A673 (cell line): ENCODE data around the gene KCNMA1. TPM values are rescaled to one million over a fixed set of nuclear protein-coding genes. Genes with fewer than 3 reads are reported as not detected.

Experiments used
- BruUV-seq: library from RNA; stranded (reverse); fragments of 400-500 nt; replicated peaks from 2 replicates; lab custom pipeline; 2021; lab: Mats Ljungman, UMichigan
- CTCF ChIA-PET: fragments of 300-600 bp; sonication (Branson Sonifier 250); formaldehyde crosslinking; loops from one replicate; lab custom pipeline; 2022; ENCODE audit warnings: antibody characterized with exemption; lab: Charles Lee
- POLR2A ChIA-PET: fragments of 300-600 bp; sonication (Branson Sonifier 250); formaldehyde crosslinking; loops from one replicate; lab custom pipeline; 2022; ENCODE audit warnings: antibody characterized with exemption; ENCODE audit not compliant: low non-redundant PET; lab: Charles Lee
- DNase-seq: peaks from one replicate; pipeline ENCODE4 v3.0.0-alpha.2; 2015; ENCODE audit warnings: low spot score
- H3K27ac ChIP-seq: fragments of 200-600 bp; sonication (generic); 2 replicates; pipeline ENCODE4 v1.5.1; 2016; ENCODE audit warnings: mixed run types, low read depth, mild to moderate bottlenecking, mixed read lengths, antibody characterized with exemption, low read length; ENCODE audit not compliant: poor library complexity, severe bottlenecking
- H3K27me3 ChIP-seq: fragments of 200-600 bp; sonication (generic); replicated peaks from 2 replicates; pipeline ENCODE4 v1.6.1; 2017; ENCODE audit warnings: mixed run types, low read depth, mild to moderate bottlenecking, mixed read lengths, antibody characterized with exemption, low read length; ENCODE audit not compliant: insufficient read depth, poor library complexity
- H3K36me3 ChIP-seq: fragments of 200-600 bp; sonication (generic); 2 replicates; pipeline ENCODE4 v1.6.1; 2016; ENCODE audit warnings: mixed run types, mild to moderate bottlenecking, mixed read lengths, antibody characterized with exemption, low read length; ENCODE audit not compliant: insufficient read depth, poor library complexity, severe bottlenecking
- H3K4me1 ChIP-seq: fragments of 200-600 bp; sonication (generic); 2 replicates; pipeline ENCODE4 v1.6.1; 2017; ENCODE audit warnings: mixed run types, mild to moderate bottlenecking, mixed read lengths, antibody characterized with exemption, low read length; ENCODE audit not compliant: insufficient read depth, poor library complexity, severe bottlenecking
- H3K4me3 ChIP-seq: fragments of 200-600 bp; sonication (generic); 2 replicates; pipeline ENCODE4 v1.5.1; 2016; ENCODE audit warnings: low read depth, mixed run types, mild to moderate bottlenecking, mixed read lengths, low read length; ENCODE audit not compliant: poor library complexity, severe bottlenecking
- H3K9me3 ChIP-seq: fragments of 200-600 bp; sonication (generic); 2 replicates; pipeline ENCODE4 v1.6.1; 2016; ENCODE audit warnings: mixed run types, low read depth, mild to moderate bottlenecking, mixed read lengths, antibody characterized with exemption, low read length; ENCODE audit not compliant: poor library complexity, severe bottlenecking
- CTCF ChIP-seq: fragments of 300-800, 200-600 bp; sonication (generic); conservative IDR thresholded peaks from 2 replicates; pipeline ENCODE4 v1.5.1; 2017; ENCODE audit warnings: low read depth, mild to moderate bottlenecking, antibody characterized with exemption, low read length, moderate library complexity, mixed read lengths
- EZH2 ChIP-seq: fragments of 200-600 bp; sonication (generic); IDR thresholded peaks from 2 replicates; pipeline ENCODE4 v1.6.1; 2017; ENCODE audit warnings: borderline replicate concordance, low read depth, mild to moderate bottlenecking, mixed read lengths, antibody characterized with exemption, low read length; ENCODE audit not compliant: poor library complexity, severe bottlenecking
- intact Hi-C: fragments of 100-400 bp; cut with micrococcal nuclease; formaldehyde crosslinking; loops from one replicate; pipeline ENCODE4 v1.10.0; 2022; ENCODE audit not compliant: unreplicated experiment
- total RNA-seq: library from RNA; stranded (reverse); gene quantifications from 2 replicates; pipeline ENCODE4 v1.2.3, GENCODE V29; 2021

KCNMA1 gene
- total RNA-seq, 1 experiment from 2014 or later = 0.84 TPM

GRCh38 chr10:77448226-77448625 is 189.4 kb downstream of the KCNMA1 start:
- TF ChIP-seq CTCF = no peak
- no peak for TF ChIP-seq EZH2
- no TSS peak for BruUV-seq
- ChIA-PET CTCF (no interaction called here), POLR2A (no interaction called here)
- H3K4me1 ChIP-seq = no peaks in the 10 kb centered on the region
- no peak for DNase-seq
- no peaks in the 10 kb centered on the region for H3K36me3 ChIP-seq
- H3K27ac ChIP-seq = no peak overlapping the region
- H3K9me3 ChIP-seq = no peaks in the 10 kb centered on the region
- H3K4me3 ChIP-seq = no peak overlapping the region
- intact Hi-C loops = no loop called here
- no peaks in the 10 kb centered on the region for H3K27me3 ChIP-seq

DNA sequence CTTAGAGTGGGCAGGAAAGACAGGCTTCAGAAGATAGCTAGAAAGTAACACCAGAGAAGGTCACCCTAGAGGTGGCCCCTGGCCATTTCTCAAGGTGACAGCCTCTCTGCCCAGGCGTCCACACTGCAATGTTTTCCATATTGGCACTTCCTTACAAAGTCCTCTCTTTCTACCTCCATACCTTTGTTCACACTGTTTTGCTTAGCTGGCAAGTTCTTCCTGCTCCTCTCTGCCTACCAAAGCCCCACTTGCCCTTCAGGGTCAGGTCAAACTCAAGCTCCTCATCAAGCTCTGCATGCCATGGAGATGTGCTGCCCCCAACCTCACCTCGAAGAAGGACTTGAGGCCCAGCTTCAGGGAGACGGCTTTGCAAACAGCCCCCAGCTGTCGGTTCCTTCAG is 190.9 kb downstream of the KCNMA1 start:
- H3K4me3 ChIP-seq = no peak overlapping the region
- ChIA-PET CTCF (no interaction called here), POLR2A (no interaction called here)
- no peak for DNase-seq
- intact Hi-C loops = no loop called here
- BruUV-seq = no TSS peak
- no peaks in the 10 kb centered on the region for H3K4me1 ChIP-seq
- no peaks in the 10 kb centered on the region for H3K9me3 ChIP-seq
- no peaks in the 10 kb centered on the region for H3K27me3 ChIP-seq
- H3K36me3 ChIP-seq = no peaks in the 10 kb centered on the region
- no peak for TF ChIP-seq CTCF
- TF ChIP-seq EZH2 = no peak
- no peak overlapping the region for H3K27ac ChIP-seq

DNA sequence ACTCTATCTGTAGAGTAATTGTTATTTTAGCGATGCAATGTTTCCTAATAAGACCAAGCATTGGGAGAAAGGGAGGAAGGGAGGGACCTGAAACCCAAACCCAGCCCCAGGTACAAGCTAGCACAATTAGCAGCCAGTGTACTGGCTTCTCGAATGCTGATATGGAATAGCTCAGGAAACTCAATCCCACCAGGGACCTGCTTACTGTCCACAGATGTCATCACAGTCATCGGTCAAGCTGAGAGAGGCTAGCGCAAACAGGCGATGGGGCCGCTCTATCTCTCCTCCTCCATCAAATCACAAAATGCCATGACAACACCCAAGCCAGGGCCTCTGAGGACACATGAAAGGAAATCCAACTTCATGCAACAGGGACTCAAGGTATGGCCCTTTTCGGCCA is 192.1 kb downstream of the KCNMA1 start:
- Histone ChIP-seq H3K27me3 (no peaks in the 10 kb centered on the region), H3K4me1 (no peaks in the 10 kb centered on the region), H3K36me3 (no peaks in the 10 kb centered on the region), H3K9me3 (no peaks in the 10 kb centered on the region), H3K4me3 (no peak overlapping the region), H3K27ac (no peak overlapping the region)
- TF ChIP-seq CTCF = no peak
- TF ChIP-seq EZH2 = no peak
- POLR2A ChIA-PET = no interaction called here
- no TSS peak for BruUV-seq
- no peak for DNase-seq
- CTCF ChIA-PET = no interaction called here
- intact Hi-C loops = no loop called here
